Loucy (cell line): ENCODE results near the gene CROCC2.

ENCODE experiments used
- EZH2phosphoT487 ChIP-seq: fragments of 200-600 bp; IDR thresholded peaks from 2 replicates; pipeline ENCODE4 v1.6.1; 2018; ENCODE audit warnings: antibody characterized with exemption, mild to moderate bottlenecking, moderate library complexity, borderline replicate concordance
- TF ChIP-seq, protein P1 (sequence below): fragments of 200-600 bp; sonication (generic); conservative IDR thresholded peaks from 2 replicates; pipeline ENCODE4 v1.5.1; 2014; ENCODE audit warnings: mild to moderate bottlenecking, antibody characterized with exemption, low read length

GRCh38 chr2:241003369-241003768, 97.2 kb downstream of the CROCC2 start:
- TF ChIP-seq, protein P1, sequence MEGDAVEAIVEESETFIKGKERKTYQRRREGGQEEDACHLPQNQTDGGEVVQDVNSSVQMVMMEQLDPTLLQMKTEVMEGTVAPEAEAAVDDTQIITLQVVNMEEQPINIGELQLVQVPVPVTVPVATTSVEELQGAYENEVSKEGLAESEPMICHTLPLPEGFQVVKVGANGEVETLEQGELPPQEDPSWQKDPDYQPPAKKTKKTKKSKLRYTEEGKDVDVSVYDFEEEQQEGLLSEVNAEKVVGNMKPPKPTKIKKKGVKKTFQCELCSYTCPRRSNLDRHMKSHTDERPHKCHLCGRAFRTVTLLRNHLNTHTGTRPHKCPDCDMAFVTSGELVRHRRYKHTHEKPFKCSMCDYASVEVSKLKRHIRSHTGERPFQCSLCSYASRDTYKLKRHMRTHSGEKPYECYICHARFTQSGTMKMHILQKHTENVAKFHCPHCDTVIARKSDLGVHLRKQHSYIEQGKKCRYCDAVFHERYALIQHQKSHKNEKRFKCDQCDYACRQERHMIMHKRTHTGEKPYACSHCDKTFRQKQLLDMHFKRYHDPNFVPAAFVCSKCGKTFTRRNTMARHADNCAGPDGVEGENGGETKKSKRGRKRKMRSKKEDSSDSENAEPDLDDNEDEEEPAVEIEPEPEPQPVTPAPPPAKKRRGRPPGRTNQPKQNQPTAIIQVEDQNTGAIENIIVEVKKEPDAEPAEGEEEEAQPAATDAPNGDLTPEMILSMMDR, result no peak
- TF ChIP-seq EZH2phosphoT487, result no peak
